Measurements from ENCODE around the gene TRAPPC2L. TPM values are rescaled to one million over a fixed set of nuclear protein-coding genes. Genes with fewer than 3 reads are reported as not detected.

The TRAPPC2L gene
- total and polyA plus RNA-seq, 10 donors, result 28.9 to 87.5 (median 41.7) TPM

DNA sequence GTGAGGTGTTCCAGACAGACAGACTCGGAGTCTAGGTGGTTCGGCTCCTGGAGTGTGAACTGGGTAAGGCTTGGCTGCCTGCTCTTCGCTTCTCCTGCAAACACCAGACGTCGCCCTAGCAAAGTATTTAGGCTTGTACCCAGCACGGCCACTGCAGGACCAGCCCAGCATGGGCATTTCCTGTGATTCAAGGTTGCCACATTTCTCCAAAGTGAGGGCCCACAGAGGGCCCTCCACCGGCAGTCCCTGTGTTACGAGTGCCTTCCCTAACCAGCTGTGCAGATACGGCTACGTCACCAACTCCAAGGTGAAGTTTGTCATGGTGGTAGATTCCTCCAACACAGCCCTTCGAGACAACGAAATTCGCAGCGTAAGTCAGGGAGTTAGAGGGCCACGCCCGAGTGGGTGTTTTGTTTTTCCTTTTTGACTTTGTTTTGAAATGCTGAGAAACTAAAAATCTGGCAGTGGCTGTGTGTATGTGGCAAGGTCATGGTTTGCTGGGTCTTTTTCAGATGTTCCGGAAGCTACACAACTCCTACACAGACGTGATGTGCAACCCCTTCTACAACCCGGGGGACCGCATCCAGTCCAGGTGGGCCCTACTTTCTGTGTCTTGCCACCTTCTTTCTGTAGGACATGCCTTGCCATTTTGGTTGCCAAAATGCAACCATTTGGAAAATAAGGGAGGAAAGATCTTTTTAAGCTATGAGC lies 2.6 kb downstream of the TRAPPC2L start:
- H3K9me3 ChIP-seq, result no peaks in the 10 kb centered on the region
- H3K36me3 ChIP-seq, result peaks cover 0 to 56% (median 42%) of the 10 kb centered on the region in 6 donors
- no peaks in the 10 kb centered on the region for H3K27me3 ChIP-seq (replicated peaks in 1 of 7)
- no peak for TF ChIP-seq POLR2A (IDR thresholded peaks at IDR 0.05)
- TF ChIP-seq POLR2AphosphoS5 (IDR thresholded peaks at IDR 0.05), result peak in 2 of 3 donors; percentile 32 to 62
- TF ChIP-seq, protein P1, sequence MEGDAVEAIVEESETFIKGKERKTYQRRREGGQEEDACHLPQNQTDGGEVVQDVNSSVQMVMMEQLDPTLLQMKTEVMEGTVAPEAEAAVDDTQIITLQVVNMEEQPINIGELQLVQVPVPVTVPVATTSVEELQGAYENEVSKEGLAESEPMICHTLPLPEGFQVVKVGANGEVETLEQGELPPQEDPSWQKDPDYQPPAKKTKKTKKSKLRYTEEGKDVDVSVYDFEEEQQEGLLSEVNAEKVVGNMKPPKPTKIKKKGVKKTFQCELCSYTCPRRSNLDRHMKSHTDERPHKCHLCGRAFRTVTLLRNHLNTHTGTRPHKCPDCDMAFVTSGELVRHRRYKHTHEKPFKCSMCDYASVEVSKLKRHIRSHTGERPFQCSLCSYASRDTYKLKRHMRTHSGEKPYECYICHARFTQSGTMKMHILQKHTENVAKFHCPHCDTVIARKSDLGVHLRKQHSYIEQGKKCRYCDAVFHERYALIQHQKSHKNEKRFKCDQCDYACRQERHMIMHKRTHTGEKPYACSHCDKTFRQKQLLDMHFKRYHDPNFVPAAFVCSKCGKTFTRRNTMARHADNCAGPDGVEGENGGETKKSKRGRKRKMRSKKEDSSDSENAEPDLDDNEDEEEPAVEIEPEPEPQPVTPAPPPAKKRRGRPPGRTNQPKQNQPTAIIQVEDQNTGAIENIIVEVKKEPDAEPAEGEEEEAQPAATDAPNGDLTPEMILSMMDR (IDR thresholded peaks at IDR 0.05 in 8 of 11, conservative IDR thresholded peaks at IDR 0.05 in 3 of 11), result peak in 6 of 11 experiments; percentile 12 to 50 (median 20)
- DNase-seq, result no peak
- WGBS, 5 donors, result 65 to 83% (median 69%) methylated on average over 18 to 20 of the region's 20 CpGs
- intact Hi-C loops (cut with DNase I; ENCODE audit: low total_unique reads), result loop anchor here (5.0 kb wide), 1 partner anchor 47 kb away; the partner anchor contains the start of gene APRT
- H3K27ac ChIP-seq, result peak overlapping the region in 6 of 8 donors; percentile 26 to 94 (median 60)
- no peak overlapping the region for H3K4me3 ChIP-seq
- peaks cover 27 to 57% (median 50%) of the 10 kb centered on the region in 6 donors for H3K4me1 ChIP-seq

DNA sequence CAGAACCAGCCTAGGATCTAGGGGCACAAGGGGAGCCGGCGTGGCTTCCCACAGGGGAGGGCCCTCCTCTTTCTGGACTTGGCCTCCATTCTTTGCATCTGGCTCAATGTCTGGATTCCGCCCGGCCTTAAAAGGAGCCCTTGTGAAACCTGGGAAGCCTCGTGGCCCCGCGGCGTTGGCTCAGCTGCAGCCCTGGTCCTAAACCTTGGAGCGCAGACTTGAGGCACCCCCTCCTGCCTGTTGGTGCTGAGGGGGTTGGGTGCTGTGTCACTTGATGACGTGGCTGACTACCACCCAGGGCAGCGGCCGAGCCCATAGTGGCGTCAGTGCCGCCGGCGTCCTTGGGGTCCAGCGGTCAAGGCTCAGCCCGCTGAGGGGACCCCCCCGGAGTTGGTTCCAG lies 4.4 kb downstream of the TRAPPC2L start:
- Histone ChIP-seq H3K27me3 (replicated peaks in 1 of 7) (no peaks in the 10 kb centered on the region), H3K9me3 (no peaks in the 10 kb centered on the region), H3K4me1 (peaks cover 14 to 39% (median 32%) of the 10 kb centered on the region in 6 donors), H3K36me3 (peaks cover 0 to 56% (median 42%) of the 10 kb centered on the region in 6 donors), H3K27ac (no peak overlapping the region), H3K4me3 (no peak overlapping the region)
- peak in 2 of 3 donors; percentile 14 to 48 for TF ChIP-seq POLR2AphosphoS5 (IDR thresholded peaks at IDR 0.05)
- TF ChIP-seq, protein P1 (IDR thresholded peaks at IDR 0.05 in 8 of 11, conservative IDR thresholded peaks at IDR 0.05 in 3 of 11), result no peak
- 90 to 96% (median 93%) methylated on average over 10 to 19 of the region's 19 CpGs for WGBS, 5 donors
- no peak for DNase-seq
- intact Hi-C loops (cut with DNase I; ENCODE audit: low total_unique reads), result no loop called here

DNA sequence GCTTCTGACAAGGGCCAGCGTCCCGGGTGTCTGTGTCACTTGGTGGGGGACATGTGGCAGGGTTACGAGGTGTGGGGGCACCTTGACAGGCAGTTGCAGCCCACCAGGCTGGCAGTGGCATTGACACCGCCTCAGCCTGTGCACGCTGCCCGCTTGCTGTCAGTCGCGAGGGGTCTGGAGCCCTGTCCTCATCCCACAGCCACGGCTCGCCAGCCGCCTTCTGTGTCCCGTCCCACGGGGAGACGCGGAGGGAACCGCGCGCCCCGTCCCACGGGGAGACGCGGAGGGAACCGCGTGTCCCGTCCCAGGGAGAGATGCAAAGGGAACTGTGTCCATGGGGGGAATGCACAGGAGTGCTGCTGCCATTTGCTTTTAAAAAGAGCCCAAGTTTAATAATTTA lies 6.0 kb downstream of the TRAPPC2L start:
- Histone ChIP-seq H3K4me3 (no peak overlapping the region), H3K27me3 (replicated peaks in 1 of 7) (peaks cover 0 to 9% (median 0%) of the 10 kb centered on the region in 7 donors), H3K9me3 (no peaks in the 10 kb centered on the region), H3K36me3 (peaks cover 0 to 56% (median 42%) of the 10 kb centered on the region in 6 donors), H3K27ac (no peak overlapping the region), H3K4me1 (peaks cover 11 to 31% (median 25%) of the 10 kb centered on the region in 6 donors)
- DNase-seq, result no peak
- TF ChIP-seq POLR2AphosphoS5 (IDR thresholded peaks at IDR 0.05) (peak in 1 of 3 donors; percentile 51), POLR2A (IDR thresholded peaks at IDR 0.05) (no peak)
- TF ChIP-seq, protein P1 (IDR thresholded peaks at IDR 0.05 in 8 of 11, conservative IDR thresholded peaks at IDR 0.05 in 3 of 11), result no peak
- intact Hi-C loops (cut with DNase I; ENCODE audit: low total_unique reads), result no loop called here
- WGBS, 5 donors, result 90 to 95% (median 91%) methylated on average over 16 to 25 of the region's 25 CpGs

DNA sequence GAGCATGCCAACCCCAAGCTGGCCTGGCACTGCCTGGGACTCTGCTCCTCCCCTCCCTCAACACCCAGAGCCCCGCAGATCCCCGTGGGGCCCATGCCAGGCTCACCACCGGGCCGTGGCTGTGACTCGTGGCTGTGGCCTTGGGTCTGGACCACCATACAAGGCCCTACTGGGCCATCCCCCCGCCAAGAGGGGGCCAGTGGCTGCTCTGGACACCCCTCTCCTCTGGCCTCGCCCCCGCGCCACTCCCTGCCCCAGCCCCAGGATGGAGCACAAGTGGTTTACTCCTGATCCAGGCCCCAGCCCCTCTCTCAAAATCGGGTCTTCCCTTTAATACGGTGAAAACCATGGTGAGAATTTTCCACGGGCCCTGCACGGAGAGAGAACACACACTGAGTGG lies 6.5 kb downstream of the TRAPPC2L start:
- Histone ChIP-seq H3K27ac (no peak overlapping the region), H3K9me3 (no peaks in the 10 kb centered on the region), H3K27me3 (replicated peaks in 1 of 7) (peaks cover 0 to 9% (median 0%) of the 10 kb centered on the region in 7 donors), H3K36me3 (peaks cover 0 to 54% (median 42%) of the 10 kb centered on the region in 6 donors), H3K4me1 (peaks cover 7 to 26% (median 21%) of the 10 kb centered on the region in 6 donors), H3K4me3 (no peak overlapping the region)
- intact Hi-C loops (cut with DNase I; ENCODE audit: low total_unique reads), result no loop called here
- no peak for TF ChIP-seq POLR2A (IDR thresholded peaks at IDR 0.05)
- no peak for TF ChIP-seq POLR2AphosphoS5 (IDR thresholded peaks at IDR 0.05)
- TF ChIP-seq, protein P1 (IDR thresholded peaks at IDR 0.05 in 8 of 11, conservative IDR thresholded peaks at IDR 0.05 in 3 of 11), result no peak
- no peak for DNase-seq
- 84 to 96% (median 88%) methylated on average over 12 to 13 of the region's 13 CpGs for WGBS, 5 donors
